Suppressor macrophage treated with lipopolysaccharide for 4 hours (primary cell): ENCODE data around the gene MESD.

ENCODE experiments used
- DNase-seq: peaks from one replicate; pipeline ENCODE4 v3.0.0-alpha.2; 2020

Gene MESD

DNA sequence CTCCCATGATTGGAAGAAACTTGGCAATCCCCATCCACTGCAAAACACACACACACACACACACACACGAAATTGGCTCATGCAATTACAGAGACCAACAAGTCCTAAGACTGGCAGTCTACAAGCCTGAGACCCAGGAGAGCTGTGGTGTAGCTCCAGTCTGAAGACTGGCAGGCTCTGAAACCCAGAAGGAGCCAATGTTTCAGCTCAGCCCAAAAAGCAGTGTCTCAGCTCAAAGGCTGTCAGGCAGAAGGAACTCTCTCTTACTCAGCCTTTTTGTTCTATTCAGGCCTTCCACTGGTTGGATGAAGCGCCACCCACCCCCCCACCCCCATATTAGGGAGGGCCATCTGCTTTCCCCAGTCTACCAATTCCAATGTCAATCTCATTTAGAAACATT lies 32.1 kb downstream of the MESD start:
- peak; percentile 7 for DNase-seq

DNA sequence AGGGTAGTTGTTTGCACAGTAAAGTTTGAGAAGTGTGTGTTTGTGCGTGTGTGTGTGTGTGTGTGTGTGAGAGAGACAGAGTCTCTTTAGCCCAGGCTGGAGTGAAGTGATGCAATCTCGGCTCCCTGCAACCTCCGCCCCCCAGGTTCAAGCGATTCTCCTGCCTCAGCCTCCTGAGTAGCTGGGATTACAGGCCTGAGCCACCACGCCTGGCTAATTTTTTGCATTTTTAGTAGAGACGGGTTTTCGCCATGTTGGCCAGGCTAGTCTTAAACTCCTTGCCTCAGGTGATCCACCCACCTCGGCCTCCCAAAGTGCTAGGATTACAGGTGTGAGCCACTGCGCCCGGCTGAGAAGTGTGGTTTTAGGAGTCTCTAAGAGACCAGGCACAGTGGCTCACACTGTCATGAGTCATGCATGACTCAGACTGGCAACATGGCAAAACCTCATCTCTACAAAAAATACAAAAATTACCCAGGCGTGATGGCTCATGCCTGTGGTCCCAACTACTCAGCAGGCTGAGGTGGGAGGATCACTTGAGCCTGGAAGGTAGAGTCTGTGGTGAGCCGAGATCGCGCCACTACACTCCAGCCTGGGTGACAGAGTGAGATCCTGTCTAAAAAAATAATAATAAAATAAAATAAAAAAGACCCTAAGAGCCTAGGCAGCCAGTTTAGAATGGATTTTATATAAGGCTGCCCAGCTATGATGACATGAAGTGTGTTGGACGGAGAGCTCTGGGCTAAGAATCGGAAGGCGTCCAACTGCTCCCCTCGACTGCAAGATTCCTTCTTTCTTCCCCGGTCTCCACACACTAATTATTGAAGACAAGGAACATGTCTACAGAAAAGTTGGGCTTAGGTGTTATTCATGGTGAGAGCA lies 33.8 kb downstream of the MESD start:
- DNase-seq, result peak; percentile 85

DNA sequence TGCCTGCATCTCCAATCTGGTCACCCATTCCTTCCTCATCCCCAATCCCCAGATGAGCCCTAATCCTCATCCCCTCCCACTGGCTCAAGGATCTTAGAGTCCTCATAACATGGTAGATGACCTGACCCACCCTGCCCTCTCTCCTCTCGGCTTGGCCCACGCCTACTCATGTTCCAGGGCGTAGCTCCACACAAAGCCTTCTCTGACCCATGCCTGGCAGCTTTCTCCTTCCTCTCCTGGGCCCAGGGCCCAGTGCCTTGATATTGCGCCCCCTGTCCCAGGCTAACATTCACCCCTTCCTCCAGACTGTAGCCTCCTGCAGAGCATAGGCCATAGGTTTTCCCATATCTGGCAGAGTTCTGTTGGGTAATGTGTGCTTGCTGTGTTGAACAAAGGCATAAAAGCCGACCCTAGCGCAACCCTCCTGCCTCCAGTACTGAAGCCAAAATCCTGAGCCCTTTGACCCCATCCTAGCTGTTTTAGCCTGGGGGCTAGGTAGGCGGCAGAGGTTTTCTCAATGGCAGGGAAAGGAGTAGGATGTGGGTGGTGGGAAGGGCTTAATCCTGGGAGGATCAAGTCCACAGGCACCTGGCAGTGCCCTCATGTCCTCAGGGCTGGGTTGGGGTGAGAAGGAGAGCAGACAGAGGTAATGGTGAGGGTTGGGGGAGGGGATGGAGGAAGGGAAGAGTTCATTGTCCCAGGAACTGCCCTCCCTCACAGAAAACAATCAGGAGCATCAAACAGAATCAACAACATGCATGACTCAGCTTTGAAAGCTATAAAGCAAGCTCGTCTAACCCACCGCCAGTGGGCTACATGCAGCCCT lies 35.5 kb downstream of the MESD start:
- no peak for DNase-seq

DNA sequence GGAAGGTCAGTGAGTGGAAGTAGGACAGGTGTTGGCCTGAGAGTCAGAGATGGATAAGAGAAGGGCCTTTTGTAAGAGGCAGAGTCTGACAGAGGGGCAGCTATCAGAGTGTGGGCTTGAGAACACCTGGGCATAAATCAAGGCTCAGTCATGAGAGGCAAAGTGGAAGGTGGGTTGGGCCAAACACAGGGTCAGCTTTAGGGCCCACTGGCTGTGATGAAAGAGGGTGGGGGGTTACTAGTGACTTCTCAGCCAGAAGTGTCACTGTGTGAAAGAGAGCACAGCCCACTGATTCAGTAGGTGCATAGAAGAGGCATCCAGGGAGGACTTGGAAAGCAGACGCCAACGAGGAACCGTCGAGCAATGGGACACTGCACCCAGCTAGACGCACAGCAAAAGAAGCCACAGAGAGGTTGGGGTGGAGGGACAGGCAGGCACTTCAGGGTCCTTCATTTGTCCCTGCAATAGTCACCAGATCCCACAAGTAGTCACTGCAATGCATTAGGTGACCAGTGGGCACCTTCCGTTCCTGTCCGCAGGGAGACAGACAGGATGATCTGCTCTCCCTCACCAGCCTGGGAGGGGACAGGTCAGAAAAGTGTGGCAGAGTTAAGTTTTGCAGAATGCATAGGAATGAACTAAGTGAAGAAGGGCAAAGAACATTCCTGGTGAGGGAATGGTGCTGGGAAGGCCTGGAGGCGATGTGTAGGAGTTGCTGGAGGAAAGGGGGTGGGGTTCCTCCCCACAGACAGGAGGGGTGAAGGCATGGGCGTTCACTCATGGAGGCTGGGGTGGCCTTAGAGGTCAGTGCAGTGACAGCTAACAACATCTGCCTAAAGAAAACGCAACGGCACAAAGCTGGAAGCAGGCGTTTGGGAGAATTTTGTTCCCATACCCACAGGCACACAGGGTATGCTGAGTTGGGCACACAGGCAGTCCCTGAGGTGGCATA lies 36.3 kb downstream of the MESD start:
- no peak for DNase-seq

GRCh38 chr15:80951941-80952340 lies 37.7 kb downstream of the MESD start:
- no peak for DNase-seq

DNA sequence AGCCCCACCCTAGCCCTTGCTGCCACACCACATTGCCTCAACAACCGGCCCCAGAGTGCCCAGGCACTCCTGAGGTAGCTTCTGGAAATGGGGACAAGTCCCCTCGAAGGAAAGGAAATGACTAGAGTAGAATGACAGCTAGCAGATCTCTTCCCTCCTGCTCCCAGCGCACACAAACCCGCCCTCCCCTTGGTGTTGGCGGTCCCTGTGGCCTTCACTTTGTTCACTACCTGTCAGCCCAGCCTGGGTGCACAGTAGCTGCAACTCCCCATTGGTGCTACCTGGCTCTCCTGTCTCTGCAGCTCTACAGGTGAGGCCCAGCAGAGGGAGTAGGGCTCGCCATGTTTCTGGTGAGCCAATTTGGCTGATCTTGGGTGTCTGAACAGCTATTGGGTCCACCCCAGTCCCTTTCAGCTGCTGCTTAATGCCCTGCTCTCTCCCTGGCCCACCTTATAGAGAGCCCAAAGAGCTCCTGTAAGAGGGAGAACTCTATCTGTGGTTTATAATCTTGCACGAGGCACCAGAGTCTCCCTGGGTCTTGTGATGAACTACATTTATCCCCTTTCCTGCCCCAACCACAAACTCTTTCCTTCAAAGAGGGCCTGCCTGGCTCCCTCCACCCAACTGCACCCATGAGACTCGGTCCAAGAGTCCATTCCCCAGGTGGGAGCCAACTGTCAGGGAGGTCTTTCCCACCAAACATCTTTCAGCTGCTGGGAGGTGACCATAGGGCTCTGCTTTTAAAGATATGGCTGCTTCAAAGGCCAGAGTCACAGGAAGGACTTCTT lies 39.1 kb downstream of the MESD start:
- DNase-seq, result no peak

DNA sequence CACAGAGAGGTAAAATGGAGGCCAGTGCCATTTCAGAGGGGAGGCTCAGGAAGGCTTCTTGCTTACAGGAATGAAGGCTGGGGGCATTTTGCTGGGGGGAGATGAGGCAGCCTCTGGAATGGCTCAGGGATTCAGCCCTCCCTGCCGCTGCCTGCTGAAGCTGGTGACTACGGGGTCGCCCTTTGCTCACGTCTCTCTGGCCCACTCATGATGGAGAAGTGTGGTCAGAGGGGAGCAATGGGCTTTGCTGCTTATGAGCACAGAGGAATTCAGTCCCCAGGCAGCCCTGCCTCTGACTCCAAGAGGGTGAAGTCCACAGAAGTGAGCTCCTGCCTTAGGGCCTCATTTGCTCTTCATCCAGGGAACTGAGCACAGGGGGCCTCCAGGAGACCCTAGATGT lies 39.9 kb downstream of the MESD start:
- no peak for DNase-seq

DNA sequence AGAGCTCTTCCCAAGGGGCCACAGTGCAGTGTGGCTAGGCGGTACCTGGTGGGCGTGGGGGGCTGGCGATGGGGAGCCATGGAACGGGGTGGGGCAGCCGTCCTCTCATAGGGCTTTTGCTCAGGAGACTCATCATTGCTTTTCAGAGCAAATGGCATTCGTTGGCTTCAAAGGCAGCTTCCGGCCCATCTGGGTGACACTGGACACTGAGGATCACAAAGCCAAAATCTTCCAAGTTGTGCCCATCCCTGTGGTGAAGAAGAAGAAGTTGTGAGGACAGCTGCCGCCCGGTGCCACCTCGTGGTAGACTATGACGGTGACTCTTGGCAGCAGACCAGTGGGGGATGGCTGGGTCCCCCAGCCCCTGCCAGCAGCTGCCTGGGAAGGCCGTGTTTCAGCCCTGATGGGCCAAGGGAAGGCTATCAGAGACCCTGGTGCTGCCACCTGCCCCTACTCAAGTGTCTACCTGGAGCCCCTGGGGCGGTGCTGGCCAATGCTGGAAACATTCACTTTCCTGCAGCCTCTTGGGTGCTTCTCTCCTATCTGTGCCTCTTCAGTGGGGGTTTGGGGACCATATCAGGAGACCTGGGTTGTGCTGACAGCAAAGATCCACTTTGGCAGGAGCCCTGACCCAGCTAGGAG lies 40.8 kb downstream of the MESD start:
- DNase-seq, result no peak

DNA sequence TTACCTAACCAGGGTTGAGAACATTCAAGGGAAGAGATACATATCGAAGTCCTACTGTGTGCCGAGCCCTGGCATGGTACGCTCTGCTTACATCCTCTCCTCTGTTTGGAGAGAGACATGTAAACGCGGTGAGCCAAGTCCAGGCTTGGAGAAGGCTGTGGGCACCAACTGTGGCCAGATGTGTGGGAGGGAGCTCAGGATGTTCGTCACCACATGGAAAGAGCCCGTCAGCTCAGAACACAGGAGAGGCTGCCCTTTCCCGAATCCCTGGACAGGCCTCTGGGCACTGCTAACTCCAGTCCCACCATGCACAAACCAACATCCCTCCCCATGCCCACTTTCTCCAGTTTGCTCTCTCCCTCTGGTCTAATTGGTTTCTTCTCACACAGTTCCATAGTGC lies 43.0 kb downstream of the MESD start:
- no peak for DNase-seq

GRCh38 chr15:80945605-80946004 lies 44.0 kb downstream of the MESD start:
- no peak for DNase-seq

- no peak for DNase-seq
Measured at GRCh38 chr15:80944818-80945217, 44.8 kb downstream of the MESD start.

- DNase-seq, result no peak
Measured at GRCh38 chr15:80942746-80943565, 46.7 kb downstream of the MESD start.

GRCh38 chr15:80942266-80942665 lies 47.4 kb downstream of the MESD start:
- no peak for DNase-seq

GRCh38 chr15:80940851-80941250 lies 48.8 kb downstream of the MESD start:
- no peak for DNase-seq

GRCh38 chr15:80940331-80940730 lies 49.3 kb downstream of the MESD start:
- DNase-seq, result no peak

- no peak for DNase-seq
Measured at GRCh38 chr15:80939216-80939615, 50.4 kb downstream of the MESD start.

GRCh38 chr15:80937718-80938117 lies 51.9 kb downstream of the MESD start:
- DNase-seq, result no peak

DNA sequence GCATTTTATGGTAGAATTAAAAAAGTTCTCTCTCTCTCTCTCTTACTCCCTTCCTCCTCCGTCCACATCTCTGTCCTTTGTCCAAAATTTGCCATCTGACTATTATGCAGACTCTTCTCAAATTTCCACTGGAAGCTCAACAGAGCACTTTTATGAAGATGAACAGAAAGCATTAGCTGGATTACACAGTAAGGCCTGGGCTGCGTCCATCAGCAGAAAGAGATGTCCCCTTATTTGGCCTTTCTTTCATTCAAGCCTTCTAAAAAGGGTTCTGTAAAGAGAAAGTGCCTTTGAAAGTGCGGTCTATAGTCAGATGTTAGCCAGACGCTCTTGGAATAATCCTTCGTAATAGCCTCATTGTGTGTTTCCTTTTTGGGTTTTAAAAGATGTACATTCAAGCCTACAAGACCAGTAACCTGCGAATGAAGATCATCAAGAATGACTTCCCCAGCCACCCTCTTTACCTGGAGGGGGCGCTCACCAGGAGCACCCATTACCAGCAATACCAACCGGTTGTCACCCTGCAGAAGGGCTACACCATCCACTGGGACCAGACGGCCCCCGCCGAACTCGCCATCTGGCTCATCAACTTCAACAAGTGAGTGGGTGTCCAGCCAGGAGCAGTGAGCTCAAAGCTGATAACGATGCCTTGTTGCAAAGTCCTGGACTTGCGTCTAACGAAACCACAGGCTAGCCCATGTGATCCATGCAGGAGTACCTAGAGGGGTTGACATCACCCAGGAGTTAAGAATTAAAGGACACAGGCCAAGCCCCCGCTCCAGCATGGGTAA lies 53.1 kb downstream of the MESD start:
- DNase-seq, result no peak

- DNase-seq, result peak; percentile 21
Measured at GRCh38 chr15:80934761-80935221, 54.8 kb downstream of the MESD start.

DNA sequence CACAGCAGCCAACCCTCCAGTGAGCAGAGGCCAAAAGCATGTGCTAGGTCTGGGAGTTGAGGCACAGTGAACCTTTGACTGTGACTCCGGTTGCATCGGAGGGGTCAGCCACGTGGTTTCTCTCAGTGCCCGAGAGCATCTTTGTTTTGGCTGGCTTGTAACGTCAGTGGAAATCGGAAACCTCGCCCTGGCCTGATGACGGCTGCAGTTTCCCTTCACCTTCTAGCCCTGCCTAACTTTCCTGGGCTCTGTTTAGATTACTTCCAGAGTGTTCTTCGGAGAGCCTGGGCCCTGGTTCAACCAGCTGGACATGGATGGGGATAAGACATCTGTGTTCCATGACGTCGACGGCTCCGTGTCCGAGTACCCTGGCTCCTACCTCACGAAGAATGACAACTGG lies 56.6 kb downstream of the MESD start:
- no peak for DNase-seq
